Progenitor cell of endocrine pancreas (in vitro differentiated cells): ENCODE data around the gene IL4. TPM values are rescaled to one million over a fixed set of nuclear protein-coding genes. Genes with fewer than 3 reads are reported as not detected.

Experiments
- DNase-seq: peaks from one replicate; pipeline ENCODE4 v3.0.0; 2021; ENCODE audit warnings: low spot score; ENCODE audit not compliant: unreplicated experiment
- H3K27ac Mint-ChIP-seq: 2 replicates; pipeline ENCODE4 v1.8.0; 2021; ENCODE audit warnings: mild to moderate bottlenecking, moderate library complexity, mixed read lengths
- H3K27me3 Mint-ChIP-seq: 2 replicates; pipeline ENCODE4 v1.8.0; 2021; ENCODE audit warnings: mixed read lengths
- H3K36me3 Mint-ChIP-seq: 2 replicates; pipeline ENCODE4 v1.8.0; 2022; ENCODE audit warnings: mixed read lengths; ENCODE audit not compliant: insufficient read depth
- H3K4me1 Mint-ChIP-seq: 2 replicates; pipeline ENCODE4 v1.8.0; 2021; ENCODE audit warnings: low read depth, mixed read lengths
- H3K4me3 Mint-ChIP-seq: 2 replicates; pipeline ENCODE4 v1.8.0; 2021; ENCODE audit warnings: low read depth, mild to moderate bottlenecking, moderate library complexity, mixed read lengths
- H3K9me3 Mint-ChIP-seq: 2 replicates; pipeline ENCODE4 v1.8.0; 2021; ENCODE audit warnings: low read depth, mixed read lengths
- CTCF ChIP-seq: fragments of 200-600 bp; sonication (generic); IDR thresholded peaks from one replicate; pipeline ENCODE4 v1.5.0; 2021; ENCODE audit warnings: antibody characterized with exemption, mild to moderate bottlenecking; ENCODE audit not compliant: unreplicated experiment
- total RNA-seq: library from RNA; stranded (reverse); gene quantifications from 2 replicates; pipeline ENCODE4 v1.2.1, GENCODE V29; 2021

IL4 gene
- total RNA-seq, 1 donor from 2014 or later: not detected

DNA sequence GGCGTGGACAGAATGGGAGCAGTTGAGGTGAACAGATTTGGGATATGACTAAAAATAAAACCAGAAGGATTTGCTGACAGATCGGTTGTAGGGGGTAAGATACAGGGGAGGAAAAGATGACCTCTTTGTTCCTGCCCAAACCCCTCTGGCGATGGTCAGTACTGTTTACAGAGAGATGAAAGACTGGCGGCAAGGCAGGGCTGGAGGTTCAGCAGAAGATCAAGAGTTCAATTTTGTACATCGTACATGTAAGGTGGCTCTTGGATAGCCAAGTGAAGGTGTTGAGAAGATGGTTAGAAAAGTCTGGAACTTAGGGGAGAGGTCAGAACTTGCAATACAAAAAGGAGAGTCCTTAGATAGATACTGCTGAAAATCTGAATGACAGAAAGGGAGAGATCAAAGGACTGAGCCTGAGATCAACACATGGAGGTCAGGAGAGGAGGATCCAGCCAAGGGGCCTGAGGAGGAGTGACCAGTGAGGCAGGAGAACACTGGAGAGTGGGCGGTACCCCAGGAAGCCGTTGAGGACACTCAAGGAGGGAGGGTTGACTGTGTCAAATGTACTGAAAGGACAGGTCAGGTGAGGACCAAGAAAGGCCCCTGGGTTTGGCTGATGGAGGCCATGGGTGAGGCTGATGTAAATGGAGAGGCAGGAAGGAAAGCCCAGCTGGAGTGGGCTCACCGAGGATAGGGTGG lies 7.1 kb downstream of the IL4 start:
- H3K4me3 Mint-ChIP-seq: no peak overlapping the region
- no peak for DNase-seq
- H3K9me3 Mint-ChIP-seq: no peaks in the 10 kb centered on the region
- H3K36me3 Mint-ChIP-seq: no peaks in the 10 kb centered on the region
- TF ChIP-seq CTCF: no peak
- no peak overlapping the region for H3K27ac Mint-ChIP-seq
- no peaks in the 10 kb centered on the region for H3K4me1 Mint-ChIP-seq
- peaks cover 4% of the 10 kb centered on the region for H3K27me3 Mint-ChIP-seq

GRCh38 chr5:132681476-132681831 lies 7.7 kb downstream of the IL4 start:
- DNase-seq: no peak
- no peaks in the 10 kb centered on the region for H3K36me3 Mint-ChIP-seq
- no peak for TF ChIP-seq CTCF
- peaks cover 4% of the 10 kb centered on the region for H3K27me3 Mint-ChIP-seq
- H3K27ac Mint-ChIP-seq: no peak overlapping the region
- no peak overlapping the region for H3K4me3 Mint-ChIP-seq
- no peaks in the 10 kb centered on the region for H3K4me1 Mint-ChIP-seq
- H3K9me3 Mint-ChIP-seq: no peaks in the 10 kb centered on the region

DNA sequence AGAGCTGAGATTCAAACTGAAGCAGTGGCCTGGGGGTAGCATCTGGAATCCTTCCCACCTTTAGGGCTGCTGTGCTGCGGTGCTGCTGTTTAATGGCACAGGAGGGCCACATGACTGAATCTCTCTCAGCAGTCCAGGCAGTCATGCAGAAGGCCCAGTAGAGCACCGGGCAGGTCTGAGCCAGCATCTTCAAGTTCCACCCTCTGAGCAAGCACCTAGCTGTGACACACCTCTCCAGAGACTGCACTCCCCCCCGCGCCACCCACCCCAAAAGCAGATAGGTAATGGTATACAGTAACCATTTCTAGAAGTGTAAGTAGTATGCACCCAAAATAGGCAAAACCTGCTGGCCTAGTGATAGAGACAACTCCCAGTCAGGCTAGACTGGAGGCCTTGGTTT lies 8.2 kb downstream of the IL4 start:
- no peak for TF ChIP-seq CTCF

DNA sequence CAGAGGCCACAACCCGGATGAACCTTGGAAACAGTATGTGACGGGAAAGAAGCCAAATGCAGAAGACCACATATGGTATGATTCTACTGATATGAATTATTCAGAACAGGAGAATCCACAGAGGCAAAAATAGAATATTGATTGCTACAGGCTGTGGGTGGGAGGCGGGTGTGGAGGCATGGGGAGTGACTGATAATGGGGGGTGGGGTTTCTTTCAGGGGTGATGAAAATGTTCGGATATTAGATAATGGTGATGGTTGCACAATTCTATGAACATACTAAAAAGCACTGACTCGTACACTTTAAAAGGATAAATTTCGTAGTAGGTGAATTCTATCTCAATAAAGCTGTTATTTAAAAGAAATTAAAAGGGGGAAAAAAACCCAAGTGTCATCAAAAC lies 10.7 kb downstream of the IL4 start:
- no peak for DNase-seq
- no peak overlapping the region for H3K27ac Mint-ChIP-seq
- no peak overlapping the region for H3K4me3 Mint-ChIP-seq
- H3K27me3 Mint-ChIP-seq: no peaks in the 10 kb centered on the region
- no peak for TF ChIP-seq CTCF
- no peaks in the 10 kb centered on the region for H3K4me1 Mint-ChIP-seq
- H3K9me3 Mint-ChIP-seq: no peaks in the 10 kb centered on the region
- H3K36me3 Mint-ChIP-seq: no peaks in the 10 kb centered on the region

More for the DNA sequence above, 8.2 kb downstream of the IL4 start:
- H3K9me3 Mint-ChIP-seq: no peaks in the 10 kb centered on the region
- no peak overlapping the region for H3K4me3 Mint-ChIP-seq
- no peaks in the 10 kb centered on the region for H3K36me3 Mint-ChIP-seq
- H3K27me3 Mint-ChIP-seq: no peaks in the 10 kb centered on the region
- H3K4me1 Mint-ChIP-seq: no peaks in the 10 kb centered on the region
- DNase-seq: no peak
- H3K27ac Mint-ChIP-seq: no peak overlapping the region

GRCh38 chr5:132684922-132685720 lies 11.3 kb downstream of the IL4 start:
- TF ChIP-seq CTCF: no peak
- no peak for DNase-seq
- H3K36me3 Mint-ChIP-seq: no peaks in the 10 kb centered on the region
- no peaks in the 10 kb centered on the region for H3K9me3 Mint-ChIP-seq
- no peak overlapping the region for H3K4me3 Mint-ChIP-seq
- H3K4me1 Mint-ChIP-seq: no peaks in the 10 kb centered on the region
- H3K27ac Mint-ChIP-seq: no peak overlapping the region
- no peaks in the 10 kb centered on the region for H3K27me3 Mint-ChIP-seq
